T1000 (cell line): ENCODE results near the gene RNFT2.

Source experiments
- DNase-seq: peaks from one replicate; lab custom pipeline; 2025; ENCODE audit warnings: mixed read lengths; lab: John Stamatoyannopoulos, UW

Gene RNFT2

GRCh38 chr12:116878567-116879508 is 140.7 kb downstream of the RNFT2 start:
- DNase-seq, result no peak

GRCh38 chr12:116879509-116880212 is 141.5 kb downstream of the RNFT2 start:
- DNase-seq, result no peak

GRCh38 chr12:116880213-116880816 is 142.2 kb downstream of the RNFT2 start:
- no peak for DNase-seq

- DNase-seq, result no peak
Measured at GRCh38 chr12:116880817-116881324, 142.8 kb downstream of the RNFT2 start.

- no peak for DNase-seq
Measured at GRCh38 chr12:116881325-116881876, 143.3 kb downstream of the RNFT2 start, which contains the start of gene HRK. Gene HRK (minus strand): TSS chr12:116881441. CDS start chr12:116881307, 134 bp downstream.

- no peak for DNase-seq
Measured at GRCh38 chr12:116881877-116882507, 143.9 kb downstream of the RNFT2 start.

GRCh38 chr12:116882742-116883141 is 144.6 kb downstream of the RNFT2 start:
- no peak for DNase-seq

- DNase-seq, result no peak
Measured at GRCh38 chr12:116884871-116885270, 146.8 kb downstream of the RNFT2 start.

GRCh38 chr12:116885491-116885890 is 147.4 kb downstream of the RNFT2 start:
- no peak for DNase-seq

GRCh38 chr12:116887244-116887643 is 149.1 kb downstream of the RNFT2 start:
- DNase-seq, result no peak

- DNase-seq, result no peak
Measured at GRCh38 chr12:116887897-116888296, 149.8 kb downstream of the RNFT2 start.

- no peak for DNase-seq
Measured at GRCh38 chr12:116890330-116890729, 152.2 kb downstream of the RNFT2 start.

- DNase-seq, result no peak
Measured at GRCh38 chr12:116891019-116891418, 152.9 kb downstream of the RNFT2 start.

GRCh38 chr12:116892349-116893140 is 154.4 kb downstream of the RNFT2 start:
- DNase-seq, result no peak

- DNase-seq, result no peak
Measured at GRCh38 chr12:116894913-116895312, 156.8 kb downstream of the RNFT2 start.

- no peak for DNase-seq
Measured at GRCh38 chr12:116896411-116896924, 158.4 kb downstream of the RNFT2 start.

GRCh38 chr12:116897476-116897875 is 159.4 kb downstream of the RNFT2 start:
- DNase-seq, result no peak

- no peak for DNase-seq
Measured at GRCh38 chr12:116898669-116899068, 160.6 kb downstream of the RNFT2 start.

- DNase-seq, result no peak
Measured at GRCh38 chr12:116901612-116902011, 163.5 kb downstream of the RNFT2 start.
